ENCODE data around the gene WDR45B.

GRCh38 chr17:82602487-82602886, 45.8 kb downstream of the WDR45B start:
- TF ChIP-seq, protein P1, sequence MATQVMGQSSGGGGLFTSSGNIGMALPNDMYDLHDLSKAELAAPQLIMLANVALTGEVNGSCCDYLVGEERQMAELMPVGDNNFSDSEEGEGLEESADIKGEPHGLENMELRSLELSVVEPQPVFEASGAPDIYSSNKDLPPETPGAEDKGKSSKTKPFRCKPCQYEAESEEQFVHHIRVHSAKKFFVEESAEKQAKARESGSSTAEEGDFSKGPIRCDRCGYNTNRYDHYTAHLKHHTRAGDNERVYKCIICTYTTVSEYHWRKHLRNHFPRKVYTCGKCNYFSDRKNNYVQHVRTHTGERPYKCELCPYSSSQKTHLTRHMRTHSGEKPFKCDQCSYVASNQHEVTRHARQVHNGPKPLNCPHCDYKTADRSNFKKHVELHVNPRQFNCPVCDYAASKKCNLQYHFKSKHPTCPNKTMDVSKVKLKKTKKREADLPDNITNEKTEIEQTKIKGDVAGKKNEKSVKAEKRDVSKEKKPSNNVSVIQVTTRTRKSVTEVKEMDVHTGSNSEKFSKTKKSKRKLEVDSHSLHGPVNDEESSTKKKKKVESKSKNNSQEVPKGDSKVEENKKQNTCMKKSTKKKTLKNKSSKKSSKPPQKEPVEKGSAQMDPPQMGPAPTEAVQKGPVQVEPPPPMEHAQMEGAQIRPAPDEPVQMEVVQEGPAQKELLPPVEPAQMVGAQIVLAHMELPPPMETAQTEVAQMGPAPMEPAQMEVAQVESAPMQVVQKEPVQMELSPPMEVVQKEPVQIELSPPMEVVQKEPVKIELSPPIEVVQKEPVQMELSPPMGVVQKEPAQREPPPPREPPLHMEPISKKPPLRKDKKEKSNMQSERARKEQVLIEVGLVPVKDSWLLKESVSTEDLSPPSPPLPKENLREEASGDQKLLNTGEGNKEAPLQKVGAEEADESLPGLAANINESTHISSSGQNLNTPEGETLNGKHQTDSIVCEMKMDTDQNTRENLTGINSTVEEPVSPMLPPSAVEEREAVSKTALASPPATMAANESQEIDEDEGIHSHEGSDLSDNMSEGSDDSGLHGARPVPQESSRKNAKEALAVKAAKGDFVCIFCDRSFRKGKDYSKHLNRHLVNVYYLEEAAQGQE (IDR thresholded peaks at IDR 0.05; ENCODE audit: borderline replicate concordance) = no peak
- no peak for TF ChIP-seq TAF1 (IDR thresholded peaks at IDR 0.05; ENCODE audit: low read depth)
- no peak for TF ChIP-seq MXI1 (conservative IDR thresholded peaks at IDR 0.05; ENCODE audit: poor library complexity, severe bottlenecking)
- TF ChIP-seq, protein P2, sequence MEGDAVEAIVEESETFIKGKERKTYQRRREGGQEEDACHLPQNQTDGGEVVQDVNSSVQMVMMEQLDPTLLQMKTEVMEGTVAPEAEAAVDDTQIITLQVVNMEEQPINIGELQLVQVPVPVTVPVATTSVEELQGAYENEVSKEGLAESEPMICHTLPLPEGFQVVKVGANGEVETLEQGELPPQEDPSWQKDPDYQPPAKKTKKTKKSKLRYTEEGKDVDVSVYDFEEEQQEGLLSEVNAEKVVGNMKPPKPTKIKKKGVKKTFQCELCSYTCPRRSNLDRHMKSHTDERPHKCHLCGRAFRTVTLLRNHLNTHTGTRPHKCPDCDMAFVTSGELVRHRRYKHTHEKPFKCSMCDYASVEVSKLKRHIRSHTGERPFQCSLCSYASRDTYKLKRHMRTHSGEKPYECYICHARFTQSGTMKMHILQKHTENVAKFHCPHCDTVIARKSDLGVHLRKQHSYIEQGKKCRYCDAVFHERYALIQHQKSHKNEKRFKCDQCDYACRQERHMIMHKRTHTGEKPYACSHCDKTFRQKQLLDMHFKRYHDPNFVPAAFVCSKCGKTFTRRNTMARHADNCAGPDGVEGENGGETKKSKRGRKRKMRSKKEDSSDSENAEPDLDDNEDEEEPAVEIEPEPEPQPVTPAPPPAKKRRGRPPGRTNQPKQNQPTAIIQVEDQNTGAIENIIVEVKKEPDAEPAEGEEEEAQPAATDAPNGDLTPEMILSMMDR (IDR thresholded peaks at IDR 0.05; ENCODE audit: poor library complexity, severe bottlenecking) = no peak
- no peak for TF ChIP-seq SMC3 (conservative IDR thresholded peaks at IDR 0.05; ENCODE audit: poor library complexity)
- no peak for TF ChIP-seq EZH2 (IDR thresholded peaks at IDR 0.05; ENCODE audit: borderline replicate concordance, insufficient read depth, low read length, poor library complexity, severe bottlenecking)
- no peak for TF ChIP-seq EP300 (conservative IDR thresholded peaks at IDR 0.05; ENCODE audit: poor library complexity, severe bottlenecking)
- no peak for TF ChIP-seq RAD21 (conservative IDR thresholded peaks at IDR 0.05)
